Testis (tissue), 2 donors: ENCODE data around the gene COX6B2.

ENCODE experiments used
- POLR2A ChIP-seq: fragments of 450-650 bp; IDR thresholded peaks from one replicate; pipeline ENCODE4 v1.6.1; 2017; ENCODE audit warnings: antibody characterized with exemption, mild to moderate bottlenecking, moderate library complexity
- TF ChIP-seq, protein P1 (sequence below), 3 experiments: fragments of 450-650 bp in 2 of 3; fragments of 200-600 bp in 1 of 3; sonication (generic) in 1 of 3; IDR thresholded peaks; one replicate each; pipeline ENCODE4 v1.5.1; 2016 to 2019; ENCODE audit warnings: antibody characterized with exemption in 3 of 3, mild to moderate bottlenecking in 2 of 3, moderate library complexity in 1 of 3

DNA sequence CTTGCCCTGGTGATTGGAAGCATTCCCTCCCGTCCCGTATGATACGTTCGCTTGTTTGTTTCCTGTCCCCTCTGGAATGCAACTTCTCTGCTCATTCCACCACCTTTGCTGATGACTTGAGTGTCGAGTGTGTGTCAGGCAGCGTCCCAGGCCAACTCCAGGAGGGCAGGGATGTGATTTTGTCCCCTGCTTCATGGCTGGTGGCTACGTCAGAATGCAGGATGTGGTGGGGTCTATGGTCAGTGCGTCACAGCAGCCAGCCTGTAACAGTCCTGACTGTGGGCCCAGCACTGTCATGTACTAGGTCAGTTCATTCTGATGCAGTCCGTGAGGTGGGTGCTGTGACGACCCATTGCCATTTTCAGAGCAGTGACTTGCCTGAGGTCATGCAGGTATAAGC lies 54.5 kb downstream of the COX6B2 start:
- TF ChIP-seq, protein P1, sequence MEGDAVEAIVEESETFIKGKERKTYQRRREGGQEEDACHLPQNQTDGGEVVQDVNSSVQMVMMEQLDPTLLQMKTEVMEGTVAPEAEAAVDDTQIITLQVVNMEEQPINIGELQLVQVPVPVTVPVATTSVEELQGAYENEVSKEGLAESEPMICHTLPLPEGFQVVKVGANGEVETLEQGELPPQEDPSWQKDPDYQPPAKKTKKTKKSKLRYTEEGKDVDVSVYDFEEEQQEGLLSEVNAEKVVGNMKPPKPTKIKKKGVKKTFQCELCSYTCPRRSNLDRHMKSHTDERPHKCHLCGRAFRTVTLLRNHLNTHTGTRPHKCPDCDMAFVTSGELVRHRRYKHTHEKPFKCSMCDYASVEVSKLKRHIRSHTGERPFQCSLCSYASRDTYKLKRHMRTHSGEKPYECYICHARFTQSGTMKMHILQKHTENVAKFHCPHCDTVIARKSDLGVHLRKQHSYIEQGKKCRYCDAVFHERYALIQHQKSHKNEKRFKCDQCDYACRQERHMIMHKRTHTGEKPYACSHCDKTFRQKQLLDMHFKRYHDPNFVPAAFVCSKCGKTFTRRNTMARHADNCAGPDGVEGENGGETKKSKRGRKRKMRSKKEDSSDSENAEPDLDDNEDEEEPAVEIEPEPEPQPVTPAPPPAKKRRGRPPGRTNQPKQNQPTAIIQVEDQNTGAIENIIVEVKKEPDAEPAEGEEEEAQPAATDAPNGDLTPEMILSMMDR (IDR thresholded peaks at IDR 0.05), result no peak
- TF ChIP-seq POLR2A, result no peak
